ENCODE results near the gene ADM.
"Not testable (repeated sequence)": the region's sequence is repeated elsewhere in the genome, so short reads cannot be mapped to it uniquely, and the experiment has no call there.

ADM gene, protein sequence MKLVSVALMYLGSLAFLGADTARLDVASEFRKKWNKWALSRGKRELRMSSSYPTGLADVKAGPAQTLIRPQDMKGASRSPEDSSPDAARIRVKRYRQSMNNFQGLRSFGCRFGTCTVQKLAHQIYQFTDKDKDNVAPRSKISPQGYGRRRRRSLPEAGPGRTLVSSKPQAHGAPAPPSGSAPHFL

DNA sequence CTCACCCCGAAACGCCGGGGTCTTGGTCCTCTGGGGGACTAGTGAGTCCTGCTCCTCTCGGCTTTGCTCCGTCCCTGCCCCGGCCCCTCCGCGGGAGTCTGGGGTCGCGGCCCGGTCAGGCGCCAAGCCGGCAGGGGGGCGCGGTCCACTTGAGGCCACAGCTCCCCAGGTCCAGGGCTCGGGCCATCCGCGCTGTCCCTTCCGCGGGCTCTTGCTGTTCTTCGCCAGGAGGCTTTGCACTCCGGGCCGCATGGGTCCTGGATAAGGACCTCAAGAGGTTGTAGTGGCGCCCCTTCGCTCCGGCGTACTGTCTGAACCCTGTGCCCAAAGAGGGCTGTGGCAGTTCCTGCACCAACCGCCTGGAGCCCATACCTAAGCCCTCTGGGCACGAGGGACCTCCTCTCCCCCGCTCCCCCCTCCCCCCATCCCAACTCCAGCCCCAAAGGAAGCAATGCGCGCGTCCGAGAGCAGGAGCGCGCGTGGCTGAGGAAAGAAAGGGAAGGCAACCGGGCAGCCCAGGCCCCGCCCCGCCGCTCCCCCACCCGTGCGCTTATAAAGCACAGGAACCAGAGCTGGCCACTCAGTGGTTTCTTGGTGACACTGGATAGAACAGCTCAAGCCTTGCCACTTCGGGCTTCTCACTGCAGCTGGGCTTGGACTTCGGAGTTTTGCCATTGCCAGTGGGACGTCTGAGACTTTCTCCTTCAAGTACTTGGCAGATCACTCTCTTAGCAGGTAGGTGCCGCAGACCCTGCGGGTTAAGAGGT, at the start of gene ADM:
ADM (plus strand) TSS at position 579 of the 767 bp plus-strand sequence. CDS start 628 bp downstream, outside the sequence.
- no peak for DNase-seq (ENCODE audit: low read depth in 2 of 2)

DNA sequence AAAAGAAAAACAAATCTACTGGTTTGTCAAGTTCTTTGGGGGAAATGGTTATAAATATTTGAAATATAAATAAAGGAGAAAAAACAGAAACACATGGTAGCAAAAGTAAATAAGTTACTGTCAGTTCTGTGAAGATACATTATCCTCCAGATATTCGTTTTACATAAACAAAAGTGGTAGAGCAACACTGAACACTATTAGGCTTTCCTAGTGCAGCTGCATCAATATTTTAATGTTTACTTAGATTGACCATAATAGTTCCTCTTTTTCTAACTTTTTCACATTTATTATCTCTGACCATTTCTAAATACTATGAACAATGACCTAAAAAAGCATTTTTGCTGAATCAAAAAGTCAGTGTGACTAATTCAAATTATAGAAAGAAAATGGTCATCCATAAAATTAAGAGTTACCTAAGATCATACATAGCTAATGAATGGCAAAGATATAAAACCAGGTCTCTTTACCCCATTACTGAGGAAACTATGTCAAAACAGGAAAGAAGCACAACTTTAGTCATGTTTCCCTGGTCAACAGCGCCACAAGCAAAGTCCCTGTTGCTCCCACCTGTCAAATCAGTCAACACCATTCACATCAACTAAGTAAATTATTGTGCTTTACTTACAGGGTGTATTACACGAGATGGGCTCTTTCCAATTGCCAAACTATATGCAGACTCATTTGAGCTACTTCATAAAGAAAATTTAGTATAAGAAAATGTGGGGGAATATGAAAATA, 49.3 kb upstream of the ADM start:
- no peak for DNase-seq (ENCODE audit: low read depth in 2 of 2)

DNA sequence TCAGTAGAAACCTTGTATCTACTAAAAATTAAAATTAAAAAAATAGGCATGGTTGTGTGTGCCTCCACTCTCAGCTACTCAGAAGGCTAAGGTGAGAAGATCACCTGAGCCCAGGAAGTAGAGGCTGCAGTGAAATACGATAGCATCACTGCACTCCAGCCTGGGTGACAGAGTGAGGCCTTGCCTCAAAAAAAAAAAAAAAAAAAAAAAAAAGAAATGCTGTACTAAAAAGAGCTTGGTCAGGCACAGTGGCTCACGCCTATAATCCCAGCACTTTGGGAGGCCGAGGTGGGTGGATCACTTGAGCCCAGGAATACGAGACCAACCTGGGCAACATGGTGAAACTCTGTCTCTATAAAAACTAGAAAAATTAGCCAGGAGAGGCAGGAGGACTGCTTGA, 47.4 kb upstream of the ADM start:
- DNase-seq (ENCODE audit: low read depth in 2 of 2): no peak

DNA sequence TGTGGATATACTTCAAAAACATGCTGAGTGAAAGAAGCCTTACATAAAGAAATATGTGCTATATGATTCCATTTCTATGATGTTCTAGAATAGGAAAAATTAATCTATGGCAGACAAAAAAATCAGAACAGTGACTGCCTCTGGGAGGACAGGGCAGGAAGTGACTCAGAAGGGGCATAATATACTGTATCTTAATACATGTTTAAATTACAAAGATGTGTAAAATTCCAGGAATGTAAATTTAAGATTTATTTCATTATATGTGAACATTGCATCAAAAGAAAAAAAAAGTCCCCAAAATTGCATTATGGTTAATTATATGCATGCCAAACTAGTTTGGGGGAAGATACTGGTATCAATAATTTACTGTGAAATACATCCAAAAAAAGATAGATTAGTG, 43.1 kb upstream of the ADM start:
- no peak for DNase-seq (ENCODE audit: low read depth in 2 of 2)

DNA sequence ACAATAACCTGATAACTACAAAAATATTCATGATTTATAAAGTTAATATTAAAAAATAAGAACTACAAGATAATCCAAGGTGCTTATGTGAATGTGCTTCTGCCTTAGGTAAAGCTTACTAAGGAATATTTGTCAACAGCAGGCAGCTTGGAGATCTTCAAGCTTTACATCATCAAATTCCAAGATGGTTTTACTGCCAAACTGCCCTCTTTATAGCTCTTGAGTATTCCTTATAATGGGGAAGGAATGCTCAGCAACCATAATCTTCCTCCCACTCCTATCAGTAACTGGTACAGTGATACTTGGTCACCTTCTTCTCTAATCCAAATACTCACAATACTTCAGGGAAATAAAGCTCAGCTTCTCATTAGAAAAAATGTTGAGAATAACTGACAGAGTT, 40.9 kb upstream of the ADM start:
- DNase-seq (ENCODE audit: low read depth in 2 of 2): no peak

DNA sequence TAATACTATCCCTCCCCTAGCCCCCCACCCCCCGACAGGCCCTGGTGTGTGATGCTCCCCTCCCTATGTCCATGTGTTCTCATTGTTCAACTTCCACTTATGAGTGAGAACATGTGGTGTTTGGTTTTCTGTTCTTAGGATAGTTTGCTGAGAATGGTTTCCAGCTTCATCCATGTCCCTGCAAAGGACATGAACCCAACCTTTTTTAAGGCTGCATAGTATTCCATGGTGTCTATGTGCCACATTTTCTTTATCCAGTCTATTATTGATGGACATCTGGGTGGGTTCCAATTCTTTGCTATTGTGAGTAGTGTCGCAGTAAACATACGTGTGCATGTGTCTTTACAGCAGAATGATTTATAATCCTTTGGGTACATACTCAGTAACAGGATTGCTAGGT, 40.2 kb upstream of the ADM start:
- not testable (repeated sequence) for DNase-seq (ENCODE audit: low read depth in 2 of 2)

DNA sequence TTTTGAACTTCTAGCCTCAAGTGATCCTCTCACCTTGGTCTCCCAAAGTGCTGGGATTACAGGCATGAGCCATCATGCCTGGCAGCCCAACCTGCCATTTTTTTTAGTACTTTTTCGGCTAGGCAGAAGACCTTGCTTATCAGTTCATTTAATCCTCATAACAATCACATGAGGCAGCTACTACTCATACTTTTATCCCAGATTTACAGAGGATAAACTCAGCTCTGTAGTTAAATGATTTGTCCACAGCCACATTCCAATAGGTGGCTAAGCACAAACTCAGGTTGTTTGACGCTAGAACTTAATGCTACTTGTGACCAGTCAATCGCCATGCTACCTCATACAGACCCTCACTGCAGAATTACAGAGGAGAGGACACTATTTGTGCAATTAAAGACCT, 38.9 kb upstream of the ADM start:
- DNase-seq (ENCODE audit: low read depth in 2 of 2): no peak

DNA sequence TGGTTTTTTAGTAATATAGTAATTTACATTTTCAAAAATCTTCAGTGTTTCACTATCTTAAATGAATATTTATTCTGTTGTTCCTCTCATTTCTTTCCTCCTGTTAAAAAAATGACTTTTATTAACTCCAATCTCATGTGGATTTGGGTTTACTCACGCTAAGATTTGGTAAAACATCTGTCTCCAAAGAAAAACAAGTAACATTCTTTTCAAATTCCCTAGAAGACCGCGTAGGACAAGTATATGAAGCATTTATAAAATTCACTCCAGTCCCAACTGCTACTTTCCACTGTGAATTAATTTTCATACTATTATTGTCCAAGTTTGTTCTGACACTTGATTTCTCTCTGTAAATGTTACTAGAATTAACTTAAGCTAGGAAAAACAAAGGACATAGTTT, 37.1 kb upstream of the ADM start:
- DNase-seq (ENCODE audit: low read depth in 2 of 2): no peak

DNA sequence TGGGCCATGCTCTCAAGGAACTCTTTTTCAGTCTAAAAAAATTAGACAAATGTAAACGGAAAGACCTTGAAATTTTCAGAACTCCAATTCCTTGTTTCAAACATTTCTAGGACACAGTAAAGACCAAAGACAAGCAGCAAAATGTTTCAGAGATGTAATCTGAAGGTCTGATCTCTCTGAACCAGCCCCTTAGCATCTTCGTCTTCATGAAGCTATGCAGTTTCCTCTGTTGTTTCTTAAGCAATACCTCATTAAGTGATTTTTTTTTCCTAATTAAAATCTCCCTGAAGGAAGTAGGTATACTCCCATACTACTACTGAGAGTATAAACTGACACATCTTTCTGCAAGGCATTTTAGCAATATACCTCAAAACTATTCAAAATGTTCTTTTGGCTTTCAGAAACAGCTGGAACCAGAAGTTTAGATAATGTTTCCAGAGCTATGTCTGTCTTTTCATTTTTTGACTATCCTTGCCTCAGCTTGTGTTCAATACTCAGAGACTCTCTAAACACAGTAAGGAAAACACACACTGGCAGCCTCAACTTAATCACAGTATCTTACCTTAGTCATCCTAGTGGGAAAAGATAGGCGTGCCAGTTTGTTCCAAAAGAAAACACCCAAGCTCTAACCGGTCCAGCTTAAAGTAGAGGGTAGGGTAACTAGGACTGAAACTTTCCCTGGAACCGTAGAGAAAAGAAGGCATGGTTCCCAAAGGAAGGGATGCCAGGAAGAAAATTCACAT, 36.0 kb upstream of the ADM start:
- no peak for DNase-seq (ENCODE audit: low read depth in 2 of 2)

DNA sequence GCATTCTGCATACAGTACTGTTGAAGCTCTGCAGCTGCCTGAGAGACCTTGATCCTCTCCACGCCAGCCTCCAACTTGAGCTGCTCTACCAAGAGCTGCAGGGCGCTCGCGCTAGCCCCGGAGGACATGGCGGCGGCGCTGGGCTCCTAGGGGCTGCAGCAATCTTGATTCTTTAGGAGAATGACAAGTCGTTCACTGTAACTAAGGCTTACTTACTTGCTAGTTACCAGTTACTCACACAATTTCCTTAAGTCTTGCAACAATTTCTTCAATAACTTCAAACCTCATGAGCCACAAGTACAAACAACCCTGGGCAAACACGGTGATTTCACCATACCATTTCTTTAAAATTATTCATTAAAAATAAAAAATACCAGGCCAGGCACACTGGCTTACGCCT, 32.7 kb upstream of the ADM start:
- no peak for DNase-seq (ENCODE audit: low read depth in 2 of 2)

DNA sequence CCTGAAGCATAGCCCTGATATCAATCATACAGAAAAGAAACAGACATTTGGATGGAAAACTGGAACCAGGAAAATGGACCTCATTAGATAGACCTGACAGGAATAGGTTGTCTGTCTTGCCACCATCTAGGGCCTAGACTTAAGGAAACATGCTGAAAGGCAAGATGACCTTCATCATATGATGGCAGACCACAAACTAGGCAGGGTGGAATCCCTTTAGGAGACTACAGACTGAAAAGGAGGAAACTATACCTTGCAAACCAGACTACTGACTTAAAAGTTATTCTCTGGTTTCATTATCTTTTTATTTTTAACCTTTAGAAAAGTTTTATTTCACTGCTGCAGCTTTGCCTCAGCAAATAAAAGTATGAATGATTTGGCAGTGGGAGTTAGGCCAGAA, 31.1 kb upstream of the ADM start:
- no peak for DNase-seq (ENCODE audit: low read depth in 2 of 2)

DNA sequence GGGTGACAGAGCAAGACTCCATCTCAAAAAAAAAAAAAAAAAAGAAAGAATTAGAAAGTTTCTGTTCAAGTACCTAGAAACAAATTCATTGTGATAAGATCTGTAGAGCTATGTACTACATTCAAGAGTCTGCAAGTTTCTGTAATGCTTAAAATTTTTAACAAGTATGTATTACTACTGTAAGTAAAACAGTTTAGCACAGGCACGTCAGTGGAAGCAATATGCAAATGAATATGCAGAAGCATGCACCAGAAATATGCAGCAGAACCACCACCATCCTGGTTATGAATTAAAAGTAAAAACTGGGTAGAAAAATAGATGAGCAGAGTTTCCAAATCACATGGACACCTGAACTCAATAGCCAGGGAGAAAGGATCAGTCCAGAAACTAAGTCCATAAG, 30.1 kb upstream of the ADM start:
- no peak for DNase-seq (ENCODE audit: low read depth in 2 of 2)

DNA sequence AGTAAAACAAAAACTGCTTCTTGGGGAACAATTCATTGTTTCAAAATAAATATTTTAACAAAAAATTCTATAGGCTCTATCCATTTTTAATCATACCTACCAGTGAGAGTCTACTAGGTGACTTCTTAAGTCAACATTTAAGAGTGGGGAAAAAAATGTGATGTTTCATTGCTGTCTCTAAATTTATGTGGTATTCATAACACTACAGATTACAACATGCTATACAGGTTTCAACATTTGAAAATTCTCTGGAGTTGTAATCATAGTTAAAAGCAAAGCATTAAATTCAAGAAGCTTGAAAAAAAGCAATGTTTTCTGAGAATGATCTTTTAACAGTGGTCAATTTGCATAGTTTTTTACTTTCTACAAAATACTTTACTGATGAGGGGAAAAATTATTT, 29.2 kb upstream of the ADM start:
- no peak for DNase-seq (ENCODE audit: low read depth in 2 of 2)

DNA sequence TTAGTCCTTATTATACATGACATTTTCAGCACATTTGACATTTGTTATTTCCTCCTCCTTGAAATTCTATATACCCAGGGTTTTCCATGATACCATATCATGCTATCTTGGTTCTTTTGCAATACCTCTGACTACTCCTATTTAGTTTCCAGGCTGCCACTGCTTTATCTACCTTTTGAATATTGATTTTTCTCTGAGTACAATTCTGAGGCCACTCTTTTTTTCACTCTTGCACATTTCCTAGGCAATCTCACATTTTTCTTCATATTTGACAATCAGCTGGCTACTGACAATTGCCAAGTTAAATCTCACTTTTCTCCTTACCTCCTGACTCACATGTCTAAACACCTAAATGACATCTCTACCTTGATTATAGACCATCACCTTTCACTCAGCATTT, 22.8 kb upstream of the ADM start:
- no peak for DNase-seq (ENCODE audit: low read depth in 2 of 2)

DNA sequence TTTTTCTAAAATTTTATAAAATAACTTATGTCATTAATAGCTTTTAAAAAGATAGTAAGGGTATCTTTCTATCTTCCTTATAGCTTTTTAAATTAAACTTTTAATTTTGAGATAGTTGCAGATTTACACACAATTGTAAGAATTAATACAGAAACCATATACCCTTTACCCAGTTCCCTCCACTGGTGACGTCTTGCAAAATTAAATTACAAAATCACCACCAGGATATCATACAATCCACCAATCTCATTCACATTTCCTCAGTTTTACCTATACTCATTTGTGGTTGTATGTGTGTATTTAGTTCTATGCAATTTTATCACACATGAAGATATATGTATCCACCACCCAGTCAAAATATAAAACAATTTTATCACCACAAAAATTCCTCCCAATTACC, 20.9 kb upstream of the ADM start:
- DNase-seq (ENCODE audit: low read depth in 2 of 2): no peak

DNA sequence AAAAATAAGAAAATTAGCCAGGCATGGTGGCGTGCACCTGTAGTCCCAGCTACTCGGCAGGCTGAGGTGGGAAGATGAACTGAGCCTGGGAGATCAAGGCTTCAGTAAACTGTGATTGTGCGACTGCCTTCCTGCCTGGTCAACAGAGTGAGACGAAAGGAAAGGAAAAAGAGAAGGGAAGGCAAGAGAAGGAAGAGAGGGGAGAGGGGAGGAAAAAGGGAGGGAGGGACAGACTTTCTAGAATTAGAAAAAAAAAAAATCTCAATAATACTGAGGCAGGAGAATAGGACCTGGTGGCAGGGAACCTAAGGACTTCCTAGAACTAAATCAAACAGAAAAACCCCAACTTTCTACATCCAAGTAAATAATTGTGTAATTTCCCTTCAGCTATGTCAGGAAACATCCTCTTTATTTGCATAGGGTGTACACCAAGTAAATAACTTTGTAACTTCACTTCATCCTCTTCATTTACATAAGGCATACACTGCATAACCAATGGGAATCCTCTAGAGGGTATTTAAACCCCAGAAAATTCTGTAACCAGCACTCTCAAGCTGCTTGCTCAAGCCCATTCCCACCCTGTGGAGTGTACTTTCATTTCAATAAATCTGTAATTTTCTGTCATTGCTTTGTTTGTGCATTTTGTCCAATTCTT, 19.6 kb upstream of the ADM start:
- DNase-seq (ENCODE audit: low read depth in 2 of 2): no peak

DNA sequence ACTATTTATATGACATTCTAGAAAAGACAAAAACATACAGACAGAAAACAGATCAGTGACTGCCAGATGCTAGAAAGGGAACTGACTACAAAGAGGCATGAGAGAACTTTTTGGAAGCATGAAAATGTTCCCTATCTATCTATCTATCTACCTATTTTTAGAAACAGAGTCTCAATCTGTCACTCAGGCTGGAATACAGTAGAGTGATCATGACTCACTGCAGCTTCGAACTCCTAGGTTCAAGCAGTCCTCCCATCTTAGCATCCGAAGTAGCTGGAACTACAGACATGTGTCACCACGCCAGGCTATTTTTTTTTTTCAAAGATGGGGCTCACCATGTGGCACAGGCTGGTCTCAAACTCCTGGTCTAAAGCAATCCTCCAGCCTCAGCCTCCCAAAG, 17.7 kb upstream of the ADM start:
- no peak for DNase-seq (ENCODE audit: low read depth in 2 of 2)

DNA sequence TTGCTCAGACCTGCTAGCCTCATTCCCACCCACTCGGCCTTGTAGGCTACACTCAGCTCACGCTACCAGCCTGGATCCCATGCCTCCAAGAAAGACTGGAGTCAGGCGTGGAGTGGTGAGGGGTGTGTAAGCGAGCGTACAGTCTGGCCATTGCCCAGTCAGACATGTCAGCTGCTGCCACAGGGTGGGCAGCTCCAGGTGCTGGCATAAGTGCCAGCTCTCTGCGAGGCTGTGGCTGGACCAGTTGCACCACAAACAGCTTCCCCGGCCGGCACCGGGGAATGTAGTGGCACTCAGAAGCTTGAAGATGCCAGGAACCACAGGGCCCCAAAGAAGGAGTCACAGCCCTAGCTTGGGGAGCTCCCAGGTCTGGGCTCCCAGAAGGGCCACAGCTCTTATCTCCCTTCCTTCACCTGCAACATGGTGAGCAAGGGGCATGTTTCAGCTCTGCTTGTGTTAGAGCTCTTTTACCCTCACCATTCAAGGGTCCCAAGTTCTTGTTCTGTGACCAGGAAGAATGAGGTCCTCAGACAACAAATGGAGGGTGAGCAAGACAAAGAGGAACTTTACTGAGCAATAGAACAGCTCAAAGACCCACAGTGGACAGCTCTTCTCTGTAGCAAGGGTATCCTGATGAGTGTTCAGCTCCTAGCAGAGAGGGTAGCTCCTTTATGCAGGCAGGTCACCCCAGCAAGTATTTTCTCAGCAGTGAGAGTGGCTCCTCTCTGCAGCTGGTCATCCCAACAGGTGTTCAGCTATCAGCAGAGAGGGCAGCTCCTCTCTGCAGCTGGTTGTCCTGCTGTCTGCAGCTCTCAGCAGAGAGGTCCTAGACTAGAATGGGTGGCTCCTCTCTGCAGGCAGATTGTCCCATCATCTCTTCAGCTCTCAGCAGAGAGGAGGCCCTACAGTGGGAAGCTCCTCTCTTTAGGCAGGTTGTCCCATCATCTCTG, 16.8 kb upstream of the ADM start:
- no peak for DNase-seq (ENCODE audit: low read depth in 2 of 2)

DNA sequence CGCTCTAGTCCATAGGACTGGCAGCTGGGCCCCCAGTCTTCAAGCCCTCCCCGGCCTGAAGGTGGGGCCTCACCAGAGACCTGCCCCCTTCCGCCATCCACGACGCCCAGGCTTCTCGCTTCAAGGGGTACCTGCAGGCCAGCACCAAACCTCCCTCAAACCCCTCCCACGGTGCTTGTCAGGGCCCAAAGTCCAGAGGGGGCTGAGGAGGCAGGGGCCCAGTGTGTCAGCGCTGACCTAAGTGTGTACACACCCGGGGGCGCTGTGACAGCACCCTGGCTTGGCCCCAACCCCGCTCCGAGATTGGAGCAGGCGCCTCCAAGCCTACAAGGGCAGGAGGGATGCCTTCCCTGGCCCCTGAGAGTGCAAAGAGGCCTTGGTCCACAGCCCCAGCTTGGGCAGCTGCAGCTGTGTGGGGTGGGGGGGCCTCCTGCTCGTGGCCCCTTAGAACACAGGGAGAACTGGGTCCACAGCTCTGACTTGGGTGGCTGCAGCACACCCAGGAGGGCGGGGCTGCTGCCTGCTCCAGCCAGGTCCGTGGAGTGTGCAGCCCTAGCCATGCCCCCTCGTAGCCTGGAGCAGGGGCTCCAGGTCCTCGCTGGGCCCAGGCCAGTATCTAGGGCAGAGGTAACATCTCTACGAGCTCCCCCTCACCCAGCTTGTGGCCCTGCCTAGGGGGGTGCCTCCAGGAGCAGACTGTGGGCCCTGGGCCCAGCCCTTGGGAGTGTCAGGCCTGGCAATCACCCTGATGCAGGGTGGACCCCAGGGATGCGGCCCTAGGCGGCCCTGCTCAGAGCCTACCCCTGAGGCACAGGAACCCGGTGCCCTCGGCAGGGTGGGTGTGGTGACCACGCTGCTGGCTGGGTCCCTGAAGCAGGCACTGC, 15.8 kb upstream of the ADM start:
- DNase-seq (ENCODE audit: low read depth in 2 of 2): no peak

Measured in stimulated activated CD4-positive, alpha-beta T cell treated with anti-CD3 and anti-CD28 coated beads, Interleukin-15, amount 100 ng/mL, for 48 hours (primary cell).